IMR-90 (cell line): ENCODE measurements around the gene MYPN. TPM values are rescaled to one million over a fixed set of nuclear protein-coding genes. Genes with fewer than 3 reads are reported as not detected.
A peak's percentile ranks its signal among the peaks of the same experiment; 100 is the strongest.

Experiments used
- ATAC-seq: fragments of 200-7000 bp; cut with Tn5 transposase; 2 replicates; pipeline ENCODE4 v1.9.1; 2020; ENCODE audit warnings: low read depth, mild to moderate bottlenecking, moderate library complexity
- BruUV-seq: library from RNA; stranded (reverse); fragments of 400-500 nt; replicated peaks from 2 replicates; lab custom pipeline; 2021; lab: Mats Ljungman, UMichigan
- CTCF ChIA-PET: fragments of 300-600 bp; formaldehyde crosslinking; extraction: SDS; loops from one replicate; lab custom pipeline; 2021; ENCODE audit warnings: antibody characterized with exemption; lab: Yijun Ruan, JAX
- POLR2A ChIA-PET: fragments of 300-600 bp; sonication (Branson Sonifier 250); formaldehyde crosslinking; loops from one replicate; lab custom pipeline; 2022; ENCODE audit warnings: antibody characterized with exemption; ENCODE audit not compliant: unreplicated experiment; lab: Charles Lee
- DNase-seq: peaks from one replicate; pipeline ENCODE4 v3.0.0; 2013
- H2AFZ ChIP-seq: replicated peaks from 2 replicates; pipeline ENCODE3; 2013; ENCODE audit warnings: low read length, mild to moderate bottlenecking; ENCODE audit not compliant: poor library complexity
- H2AK5ac ChIP-seq: 2 replicates; pipeline ENCODE4 v1.6.1; 2013; ENCODE audit warnings: low read depth, low read length, inconsistent platforms
- H2AK9ac ChIP-seq: replicated peaks from 2 replicates; pipeline ENCODE3; 2013; ENCODE audit warnings: mild to moderate bottlenecking, low read depth, low read length, moderate library complexity; ENCODE audit not compliant: poor library complexity
- H2BK120ac ChIP-seq: 2 replicates; pipeline ENCODE4 v1.6.1; 2013; ENCODE audit warnings: low read depth, low read length, inconsistent platforms
- H2BK15ac ChIP-seq: 3 replicates; pipeline ENCODE4 v1.6.1; 2013; ENCODE audit warnings: low read depth, low read length, inconsistent platforms
- H2BK20ac ChIP-seq: 2 replicates; pipeline ENCODE4 v1.6.1; 2013; ENCODE audit warnings: low read depth, mild to moderate bottlenecking, inconsistent platforms, low read length, moderate library complexity
- H2BK5ac ChIP-seq: 2 replicates; pipeline ENCODE4 v1.6.1; 2013; ENCODE audit warnings: mild to moderate bottlenecking, low read depth, low read length, inconsistent platforms; ENCODE audit not compliant: poor library complexity, severe bottlenecking
- H3K14ac ChIP-seq: replicated peaks from 2 replicates; pipeline ENCODE4 v1.6.1; 2013; ENCODE audit warnings: low read depth, low read length, inconsistent platforms
- H3K18ac ChIP-seq: 2 replicates; pipeline ENCODE4 v1.6.1; 2013; ENCODE audit warnings: low read depth, low read length, control low read depth
- H3K23ac ChIP-seq: 2 replicates; pipeline ENCODE4 v1.6.1; 2013; ENCODE audit warnings: low read depth, low read length, inconsistent platforms
- H3K27ac ChIP-seq: 2 replicates; pipeline ENCODE4 v1.5.1; 2013; ENCODE audit warnings: mild to moderate bottlenecking, control low read depth, low read length; ENCODE audit not compliant: insufficient read depth
- H3K27me3 ChIP-seq: 2 replicates; pipeline ENCODE4 v1.6.1; 2013; ENCODE audit warnings: low read length; ENCODE audit not compliant: control insufficient read depth, insufficient read depth
- H3K36me3 ChIP-seq: 2 replicates; pipeline ENCODE4 v1.6.1; 2013; ENCODE audit warnings: low read length, mixed read lengths; ENCODE audit not compliant: control insufficient read depth, insufficient read depth
- H3K4ac ChIP-seq: 2 replicates; pipeline ENCODE4 v1.6.1; 2013; ENCODE audit warnings: low read depth, low read length, inconsistent platforms
- H3K4me1 ChIP-seq: 2 replicates; pipeline ENCODE4 v1.6.1; 2013; ENCODE audit warnings: low read length, mixed read lengths; ENCODE audit not compliant: control insufficient read depth, insufficient read depth
- H3K4me2 ChIP-seq: 2 replicates; pipeline ENCODE4 v1.6.1; 2013; ENCODE audit warnings: low read depth, mild to moderate bottlenecking, control low read depth, low read length, moderate library complexity
- H3K4me3 ChIP-seq: 2 replicates; pipeline ENCODE4 v1.5.1; 2013; ENCODE audit warnings: low read depth, mild to moderate bottlenecking, control low read depth, low read length, moderate library complexity; ENCODE audit not compliant: insufficient read depth
- H3K56ac ChIP-seq: 2 replicates; pipeline ENCODE4 v1.6.1; 2013; ENCODE audit warnings: low read length, inconsistent platforms; ENCODE audit not compliant: insufficient read depth; ENCODE audit errors: extremely low read depth
- H3K79me1 ChIP-seq, 2 experiments: 2 replicates each; pipeline ENCODE4 v1.6.1; 2013; ENCODE audit warnings: low read length in 2 of 2, inconsistent platforms in 1 of 2, low read depth in 1 of 2
- H3K9ac ChIP-seq: 2 replicates; pipeline ENCODE4 v1.6.1; 2013; ENCODE audit warnings: low read depth, low read length, control low read depth
- H3K9me1 ChIP-seq: 2 replicates; pipeline ENCODE4 v1.6.1; 2013; ENCODE audit warnings: low read length, inconsistent platforms; ENCODE audit not compliant: insufficient read depth
- H3K9me3 ChIP-seq: 2 replicates; pipeline ENCODE4 v1.6.1; 2013; ENCODE audit warnings: low read length; ENCODE audit not compliant: control insufficient read depth, insufficient read depth
- H4K20me1 ChIP-seq: 2 replicates; pipeline ENCODE4 v1.6.1; 2013; ENCODE audit warnings: low read length, inconsistent platforms; ENCODE audit not compliant: insufficient read depth
- H4K5ac ChIP-seq: 2 replicates; pipeline ENCODE4 v1.6.1; 2013; ENCODE audit warnings: mild to moderate bottlenecking, low read depth, low read length, control low read depth
- H4K8ac ChIP-seq, 2 experiments: 2 replicates each; pipeline ENCODE4 v1.6.1; 2013; ENCODE audit warnings: low read depth in 2 of 2, low read length in 2 of 2, control low read depth in 1 of 2, inconsistent platforms in 1 of 2
- H4K91ac ChIP-seq: 2 replicates; pipeline ENCODE4 v1.6.1; 2013; ENCODE audit warnings: low read depth, low read length, inconsistent platforms; ENCODE audit not compliant: insufficient read depth
- BHLHE40 ChIP-seq: fragments of 150-350 bp; IDR thresholded peaks from 2 replicates; pipeline ENCODE4 v1.6.1; 2016; ENCODE audit warnings: mild to moderate bottlenecking, low read depth, low read length
- CEBPB ChIP-seq: IDR thresholded peaks from 2 replicates; pipeline ENCODE4 v1.6.1; 2012; ENCODE audit warnings: low read depth, low read length, improper control_type of control experiment
- CHD1 ChIP-seq: IDR thresholded peaks from 2 replicates; pipeline ENCODE4 v1.6.1; 2012; ENCODE audit warnings: low read depth, low read length, improper control_type of control experiment
- FOS ChIP-seq: fragments of 150-350 bp; IDR thresholded peaks from 2 replicates; pipeline ENCODE4 v1.6.1; 2016; ENCODE audit warnings: low read depth, low read length
- MAFK ChIP-seq: IDR thresholded peaks from 2 replicates; pipeline ENCODE4 v1.6.1; 2012; ENCODE audit warnings: low read depth, low read length, improper control_type of control experiment
- MAZ ChIP-seq: IDR thresholded peaks from 2 replicates; pipeline ENCODE4 v1.6.1; 2012; ENCODE audit warnings: low read depth, mild to moderate bottlenecking, low read length, improper control_type of control experiment, moderate library complexity, borderline replicate concordance
- MXI1 ChIP-seq: IDR thresholded peaks from 2 replicates; pipeline ENCODE4 v1.6.1; 2012; ENCODE audit warnings: low read depth, mild to moderate bottlenecking, low read length, moderate library complexity, borderline replicate concordance
- RFX5 ChIP-seq: IDR thresholded peaks from 2 replicates; pipeline ENCODE4 v1.8.0; 2012; ENCODE audit warnings: low read depth, mild to moderate bottlenecking, low read length, moderate library complexity
- WGBS, 2 experiments: methylation state at CpG; one replicate each; pipeline versions ENCODE4 v1.1.5 to v1.1.7; 2013; ENCODE audit warnings: missing lambda C conversion rate in 2 of 2; ENCODE audit not compliant: insufficient read length in 1 of 2; ENCODE audit errors: extremely low coverage in 2 of 2; 5-methylcytosine and 5-hydroxymethylcytosine counted together
- dilution Hi-C: fragments of 300-500 bp; cut with HindIII; formaldehyde crosslinking; loops from one replicate; pipeline ENCODE4 v1.14.3; 2018; ENCODE audit warnings: low sequenced_read_pairs; ENCODE audit not compliant: unreplicated experiment
- in situ Hi-C: fragments of 300-500 bp; cut with MboI; formaldehyde crosslinking; loops from 3 replicates; pipeline ENCODE4 v1.14.3; 2019; ENCODE audit warnings: low sequenced_read_pairs, inconsistent platforms, mixed read lengths
- intact Hi-C: fragments of 100-400 bp; cut with micrococcal nuclease; formaldehyde crosslinking; loops from 2 replicates; pipeline ENCODE4 v1.10.0; 2022
- polyA plus RNA-seq, 3 experiments: library from polyadenylated mRNA; depleted of rRNA; stranded (reverse); fragments of >200 nt; gene quantifications; 2 replicates each; pipeline ENCODE4 v1.2.3, GENCODE V29; 2012; ENCODE audit warnings: low replicate concordance in 1 of 3
- total RNA-seq: library from RNA; depleted of rRNA; stranded (reverse); fragments of >200 nt; gene quantifications from 2 replicates; pipeline ENCODE4 v1.2.3, GENCODE V29; 2012
- TF ChIP-seq, protein P1 (sequence below): conservative IDR thresholded peaks from 2 replicates; pipeline ENCODE4 v1.5.1; 2012; ENCODE audit warnings: mild to moderate bottlenecking, low read depth, low read length, improper control_type of control experiment
- TF ChIP-seq, protein P2 (sequence below): fragments of 150-350 bp; IDR thresholded peaks from 2 replicates; pipeline ENCODE4 v1.6.1; 2016; ENCODE audit warnings: low read depth, mild to moderate bottlenecking, low read length, moderate library complexity, borderline replicate concordance

The MYPN gene
- total and polyA plus RNA-seq, 2 of the 4 experiments (the other 2 are of a cell fraction) = 7.8 to 13.1 TPM

DNA sequence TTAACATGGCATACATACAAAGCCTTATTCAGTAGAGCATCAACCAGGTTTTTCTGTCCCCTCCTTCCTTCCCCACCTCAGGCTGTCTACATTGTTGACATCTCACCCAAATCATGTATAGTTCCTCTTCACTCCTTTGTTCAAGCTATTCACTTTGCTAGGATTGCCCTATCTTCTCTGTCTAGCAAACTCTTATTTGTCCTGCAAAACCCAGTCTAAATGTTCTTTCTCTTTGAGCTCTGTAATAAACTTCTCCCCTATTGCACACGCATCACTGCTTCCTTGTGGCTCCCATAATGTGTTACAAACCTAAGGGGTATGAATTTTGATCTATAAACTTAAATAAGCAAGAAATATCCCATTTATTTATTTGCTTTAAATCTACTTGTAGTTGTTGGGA lies 36.8 kb downstream of the MYPN start:
- no peak overlapping the region for H4K91ac ChIP-seq
- no peaks in the 10 kb centered on the region for H4K20me1 ChIP-seq
- H2BK15ac ChIP-seq = peak overlapping the region; percentile 73; the same call in 2 of the 3 replicates
- peak overlapping the region in 1 of 2 experiments; percentile 58; a peak in 1 of 4 replicates for H4K8ac ChIP-seq
- H3K4me1 ChIP-seq = no peaks in the 10 kb centered on the region
- no peak overlapping the region for H3K56ac ChIP-seq
- no CpG with 5 or more reads among the region's 1 CpG for WGBS, 2 experiments
- no peaks in the 10 kb centered on the region for H3K79me1 ChIP-seq
- H2BK20ac ChIP-seq = no peak overlapping the region; the same call in 1 of the 2 replicates
- no peak overlapping the region for H2AK5ac ChIP-seq
- H3K36me3 ChIP-seq = no peaks in the 10 kb centered on the region; the same call in 1 of the 2 replicates
- ChIA-PET CTCF (no interaction called here), POLR2A (no interaction called here)
- no peak overlapping the region for H3K4ac ChIP-seq
- no peak overlapping the region for H3K27ac ChIP-seq
- H2AFZ ChIP-seq = no peak overlapping the region
- DNase-seq (no peak), ATAC-seq (no peak)
- no peak overlapping the region for H3K9ac ChIP-seq
- H3K4me2 ChIP-seq = no peak overlapping the region
- no peaks in the 10 kb centered on the region for H3K27me3 ChIP-seq
- in situ Hi-C loops = no loop called here
- intact Hi-C loops = no loop called here
- H3K9me1 ChIP-seq = peaks cover 2% of the 10 kb centered on the region; the same call in 1 of the 2 replicates
- no peak overlapping the region for H3K23ac ChIP-seq
- BruUV-seq = no TSS peak
- TF ChIP-seq BHLHE40 = no peak
- TF ChIP-seq, protein P1, sequence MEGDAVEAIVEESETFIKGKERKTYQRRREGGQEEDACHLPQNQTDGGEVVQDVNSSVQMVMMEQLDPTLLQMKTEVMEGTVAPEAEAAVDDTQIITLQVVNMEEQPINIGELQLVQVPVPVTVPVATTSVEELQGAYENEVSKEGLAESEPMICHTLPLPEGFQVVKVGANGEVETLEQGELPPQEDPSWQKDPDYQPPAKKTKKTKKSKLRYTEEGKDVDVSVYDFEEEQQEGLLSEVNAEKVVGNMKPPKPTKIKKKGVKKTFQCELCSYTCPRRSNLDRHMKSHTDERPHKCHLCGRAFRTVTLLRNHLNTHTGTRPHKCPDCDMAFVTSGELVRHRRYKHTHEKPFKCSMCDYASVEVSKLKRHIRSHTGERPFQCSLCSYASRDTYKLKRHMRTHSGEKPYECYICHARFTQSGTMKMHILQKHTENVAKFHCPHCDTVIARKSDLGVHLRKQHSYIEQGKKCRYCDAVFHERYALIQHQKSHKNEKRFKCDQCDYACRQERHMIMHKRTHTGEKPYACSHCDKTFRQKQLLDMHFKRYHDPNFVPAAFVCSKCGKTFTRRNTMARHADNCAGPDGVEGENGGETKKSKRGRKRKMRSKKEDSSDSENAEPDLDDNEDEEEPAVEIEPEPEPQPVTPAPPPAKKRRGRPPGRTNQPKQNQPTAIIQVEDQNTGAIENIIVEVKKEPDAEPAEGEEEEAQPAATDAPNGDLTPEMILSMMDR = no peak
- TF ChIP-seq FOS = no peak
- no peak for TF ChIP-seq CEBPB
- no peak for TF ChIP-seq CHD1
- TF ChIP-seq, protein P2, sequence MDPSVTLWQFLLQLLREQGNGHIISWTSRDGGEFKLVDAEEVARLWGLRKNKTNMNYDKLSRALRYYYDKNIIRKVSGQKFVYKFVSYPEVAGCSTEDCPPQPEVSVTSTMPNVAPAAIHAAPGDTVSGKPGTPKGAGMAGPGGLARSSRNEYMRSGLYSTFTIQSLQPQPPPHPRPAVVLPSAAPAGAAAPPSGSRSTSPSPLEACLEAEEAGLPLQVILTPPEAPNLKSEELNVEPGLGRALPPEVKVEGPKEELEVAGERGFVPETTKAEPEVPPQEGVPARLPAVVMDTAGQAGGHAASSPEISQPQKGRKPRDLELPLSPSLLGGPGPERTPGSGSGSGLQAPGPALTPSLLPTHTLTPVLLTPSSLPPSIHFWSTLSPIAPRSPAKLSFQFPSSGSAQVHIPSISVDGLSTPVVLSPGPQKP = no peak
- no peak for TF ChIP-seq MAZ
- no peak for TF ChIP-seq RFX5
- TF ChIP-seq MAFK = no peak
- no peak for TF ChIP-seq MXI1
- H3K18ac ChIP-seq = peak overlapping the region; percentile 23; the same call in 1 of the 2 replicates
- dilution Hi-C loops = no loop called here
- H2BK120ac ChIP-seq = no peak overlapping the region
- H2BK5ac ChIP-seq = no peak overlapping the region
- H3K9me3 ChIP-seq = no peaks in the 10 kb centered on the region
- no peak overlapping the region for H3K4me3 ChIP-seq
- no peak overlapping the region; the same call in 1 of the 2 replicates for H4K5ac ChIP-seq
- no peak overlapping the region for H2AK9ac ChIP-seq
- H3K14ac ChIP-seq = no peak overlapping the region
